ENCODE results near the gene WDFY1. TPM values are rescaled to one million over a fixed set of nuclear protein-coding genes. Genes with fewer than 3 reads are reported as not detected.

The WDFY1 gene
- total and polyA plus RNA-seq, 2 donors (not counting 1 experiment from before 2014, with no cell fraction given) = 28.8 to 76.0 TPM

DNA sequence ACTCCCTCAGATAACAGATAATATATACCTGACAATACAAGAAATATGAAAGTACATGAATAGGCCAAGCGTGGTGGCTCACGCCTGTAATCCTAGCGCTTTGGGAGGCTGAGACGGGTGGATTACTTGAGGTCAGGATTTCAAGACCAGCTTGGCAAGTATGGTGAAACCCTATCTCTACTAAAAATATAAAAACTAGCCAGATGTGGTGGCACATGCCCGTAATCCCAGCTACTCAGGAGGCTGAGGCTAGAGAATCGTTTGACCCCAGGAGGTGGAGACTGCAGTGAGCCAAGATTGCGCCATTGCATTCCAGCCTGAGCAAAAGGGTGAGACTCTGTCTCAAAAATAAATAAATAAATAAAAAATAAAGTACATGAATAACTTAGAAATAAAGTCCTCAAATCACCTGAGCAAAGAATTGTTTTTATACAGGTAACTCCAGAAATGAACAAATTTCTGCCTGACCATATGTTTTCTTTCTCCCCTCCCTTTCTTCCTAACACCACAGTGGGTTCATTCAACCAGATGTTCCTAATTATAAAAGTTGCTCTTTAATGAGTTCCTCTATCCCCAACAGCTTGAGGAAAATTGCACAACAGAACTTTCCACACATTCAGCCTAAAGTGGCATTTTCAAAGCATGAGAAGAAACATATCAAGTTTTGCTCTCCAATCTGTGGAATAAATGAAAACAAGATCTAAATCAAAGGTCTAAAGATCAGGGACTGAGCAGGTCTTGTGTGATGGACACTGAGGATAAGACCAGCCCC is 74.1 kb downstream of the WDFY1 start:
- Mint-ChIP-seq H3K9me3 (ENCODE audit: insufficient read depth) (no peaks in the 10 kb centered on the region), H3K27ac (no peak overlapping the region)
- POLR2A ChIA-PET = no interaction called here

More for the DNA sequence above, 74.1 kb downstream of the WDFY1 start:
- Mint-ChIP-seq H3K4me1 (peaks cover 7% of the 10 kb centered on the region), H3K27me3 (no peaks in the 10 kb centered on the region), H3K4me3 (no peak overlapping the region)
- Histone ChIP-seq H3K79me2 (ENCODE audit: control insufficient read depth, insufficient read depth, low read length) (no peaks in the 10 kb centered on the region), H3K4me2 (replicated peaks; ENCODE audit: low read depth, low read length, poor library complexity, severe bottlenecking) (no peak overlapping the region), H3K4me1 (ENCODE audit: control insufficient read depth in 2 of 2, insufficient read depth in 2 of 2, low read length in 2 of 2) (peaks cover 0 to 2% of the 10 kb centered on the region in 2 donors), H4K20me1 (ENCODE audit: control insufficient read depth, insufficient read depth, low read length, poor library complexity, severe bottlenecking) (no peaks in the 10 kb centered on the region), H3K27ac (ENCODE audit: low read length in 2 of 2) (no peak overlapping the region), H3K27me3 (replicated peaks in 1 of 4; ENCODE audit: control extremely low read depth in 1 of 4, control insufficient read depth in 3 of 4, insufficient read depth in 4 of 4, low read length in 3 of 4) (no peaks in the 10 kb centered on the region), H2AFZ (ENCODE audit: insufficient read depth, low read depth, low read length, poor library complexity, severe bottlenecking) (no peak overlapping the region), H3K9ac (ENCODE audit: low read length) (no peak overlapping the region), H3K4me3 (ENCODE audit: control extremely low read depth in 1 of 5, extremely low read depth in 1 of 5, insufficient read depth in 1 of 5, low read depth in 2 of 5, low read length in 4 of 5) (no peak overlapping the region), H3K9me3 (ENCODE audit: control extremely low read depth in 1 of 3, control insufficient read depth in 2 of 3, insufficient read depth in 1 of 3, low read length in 2 of 3) (no peaks in the 10 kb centered on the region), H3K36me3 (replicated peaks in 1 of 2; ENCODE audit: control extremely low read depth in 1 of 2, control insufficient read depth in 1 of 2, extremely low read depth in 1 of 2, insufficient read depth in 2 of 2, low read length in 1 of 2) (peaks cover 0 to 15% of the 10 kb centered on the region in 2 experiments)
- DNase-seq = no peak
- 100% methylated on average over 1 of the region's 7 CpGs for WGBS (ENCODE audit: insufficient coverage)
- CTCF ChIA-PET = no interaction called here
- intact Hi-C loops (cut with micrococcal nuclease) = no loop called here
- TF ChIP-seq EZH2 (IDR thresholded peaks at IDR 0.05; ENCODE audit: borderline replicate concordance, insufficient read depth, low read depth, low read length, poor library complexity, severe bottlenecking) (no peak), CTCF (IDR thresholded peaks at IDR 0.05) (no peak)
- no peak for ATAC-seq (ENCODE audit: low read depth)

All from B cell (primary cell).